Thyroid gland (tissue), 4 donors: ENCODE results near the gene COX19.

Experiments
- CTCF ChIP-seq, 6 experiments: fragments of 200-600 bp in 3 of 6; fragments of 450-650 bp in 3 of 6; sonication (generic) in 3 of 6; IDR thresholded peaks; one replicate each; pipeline ENCODE4 v1.5.1; 2016 to 2019; ENCODE audit warnings: antibody characterized with exemption in 6 of 6, mild to moderate bottlenecking in 2 of 6, inconsistent platforms in 1 of 6, moderate library complexity in 1 of 6
- POLR2A ChIP-seq, 2 donors: fragments of 450-650 bp; IDR thresholded peaks; one replicate each; pipeline ENCODE4 v1.6.1; 2017; ENCODE audit warnings: antibody characterized with exemption in 2 of 2, mild to moderate bottlenecking in 2 of 2, moderate library complexity in 1 of 2

- TF ChIP-seq CTCF (IDR thresholded peaks at IDR 0.05): no peak
- no peak for TF ChIP-seq POLR2A (IDR thresholded peaks at IDR 0.05)
These were observed 2.1 kb upstream of the COX19 start for GRCh38 chr7:977326-978048.
